ENCODE data around the gene MAPKBP1.

The MAPKBP1 gene

GRCh38 chr15:41848631-41849030 lies 74.3 kb downstream of the MAPKBP1 start:
- no peak for DNase-seq (ENCODE audit: low read depth)

- no peak for DNase-seq (ENCODE audit: low read depth)
Measured at GRCh38 chr15:41849204-41849603, 74.9 kb downstream of the MAPKBP1 start.

DNA sequence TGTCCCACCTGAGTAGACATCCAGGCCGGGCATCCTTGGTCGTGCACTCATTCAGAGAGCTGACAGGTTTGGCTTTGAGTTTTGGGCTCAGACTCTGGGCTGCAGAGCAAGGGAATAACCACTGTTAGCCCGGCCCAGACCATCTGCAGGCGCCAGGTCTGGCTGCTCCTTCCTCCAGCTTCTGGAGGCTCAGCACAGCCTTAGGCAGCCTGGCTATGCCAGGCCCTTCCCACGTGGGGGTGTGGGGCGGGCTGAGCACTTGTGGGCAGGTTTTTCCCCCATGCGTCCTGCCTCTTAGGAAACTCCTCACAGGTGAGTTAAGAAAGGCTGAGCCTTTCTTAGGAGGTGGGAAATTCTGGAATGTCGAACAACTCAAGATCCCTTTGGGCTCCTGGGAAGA lies 75.6 kb downstream of the MAPKBP1 start:
- DNase-seq (ENCODE audit: low read depth), result no peak

DNA sequence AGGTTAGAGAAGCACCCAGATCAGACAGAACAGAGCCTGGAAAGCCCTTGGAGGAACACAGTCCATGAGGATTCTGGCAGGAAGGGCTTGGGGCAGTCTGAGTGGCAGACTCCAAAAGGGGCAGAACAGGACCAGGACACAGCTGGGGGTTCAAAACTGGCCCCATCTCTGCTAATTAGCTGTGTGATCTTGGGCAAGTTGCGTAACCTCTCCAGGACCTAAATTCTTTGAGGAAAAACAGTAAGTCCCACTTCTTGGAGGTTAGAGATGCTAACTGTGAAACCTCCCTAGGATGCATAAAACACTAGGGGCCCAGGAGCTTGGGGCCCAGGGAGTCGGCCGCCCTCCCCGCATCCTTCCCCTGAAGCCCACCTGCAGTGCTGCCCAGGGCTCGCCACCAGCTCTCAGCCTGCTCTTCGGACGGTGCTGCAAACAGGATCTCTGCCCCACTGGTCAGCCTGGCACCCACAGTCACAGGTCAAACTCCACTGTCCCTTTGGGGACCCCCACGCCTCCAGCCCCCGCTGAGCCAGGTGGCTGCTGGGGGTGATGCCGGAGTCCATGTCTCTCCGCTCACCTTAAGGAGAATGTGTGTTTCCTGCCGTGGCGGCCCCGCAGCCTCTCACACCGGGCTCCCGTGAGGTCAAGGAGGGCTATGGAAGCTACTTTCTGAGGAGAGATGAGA lies 76.3 kb downstream of the MAPKBP1 start:
- DNase-seq (ENCODE audit: low read depth), result no peak

GRCh38 chr15:41851167-41851523 lies 76.9 kb downstream of the MAPKBP1 start:
- no peak for DNase-seq (ENCODE audit: low read depth)

DNA sequence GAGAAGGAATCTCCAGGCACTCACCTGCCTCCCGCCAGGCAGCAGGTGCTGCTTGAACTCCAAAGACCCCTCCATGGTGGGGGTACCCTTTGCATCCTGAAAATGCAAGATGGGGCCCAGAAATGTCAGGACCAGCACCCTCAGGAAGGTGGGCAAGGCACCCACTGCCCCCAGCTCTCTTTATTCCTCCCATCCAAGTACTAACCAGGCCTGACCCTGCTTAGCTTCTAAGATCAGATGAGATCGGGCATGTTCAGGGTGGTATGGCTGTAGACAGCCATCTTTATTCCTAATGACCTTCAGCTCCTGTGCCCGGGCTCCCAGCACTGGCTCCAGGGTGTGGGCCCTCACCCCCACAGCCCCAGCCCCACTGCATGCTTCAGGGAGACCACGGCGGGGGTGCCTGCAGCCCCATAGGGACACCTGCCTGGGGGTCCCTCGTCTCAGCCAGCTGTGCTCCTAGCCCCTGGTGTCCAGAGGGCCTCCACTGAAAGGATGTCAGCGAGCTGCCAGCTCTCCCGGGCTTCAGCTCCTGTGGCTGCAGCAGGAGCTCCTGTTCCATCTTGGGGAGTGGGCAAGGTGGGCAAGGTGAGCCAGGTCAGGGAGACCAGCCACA lies 77.6 kb downstream of the MAPKBP1 start:
- DNase-seq (ENCODE audit: low read depth), result no peak

DNA sequence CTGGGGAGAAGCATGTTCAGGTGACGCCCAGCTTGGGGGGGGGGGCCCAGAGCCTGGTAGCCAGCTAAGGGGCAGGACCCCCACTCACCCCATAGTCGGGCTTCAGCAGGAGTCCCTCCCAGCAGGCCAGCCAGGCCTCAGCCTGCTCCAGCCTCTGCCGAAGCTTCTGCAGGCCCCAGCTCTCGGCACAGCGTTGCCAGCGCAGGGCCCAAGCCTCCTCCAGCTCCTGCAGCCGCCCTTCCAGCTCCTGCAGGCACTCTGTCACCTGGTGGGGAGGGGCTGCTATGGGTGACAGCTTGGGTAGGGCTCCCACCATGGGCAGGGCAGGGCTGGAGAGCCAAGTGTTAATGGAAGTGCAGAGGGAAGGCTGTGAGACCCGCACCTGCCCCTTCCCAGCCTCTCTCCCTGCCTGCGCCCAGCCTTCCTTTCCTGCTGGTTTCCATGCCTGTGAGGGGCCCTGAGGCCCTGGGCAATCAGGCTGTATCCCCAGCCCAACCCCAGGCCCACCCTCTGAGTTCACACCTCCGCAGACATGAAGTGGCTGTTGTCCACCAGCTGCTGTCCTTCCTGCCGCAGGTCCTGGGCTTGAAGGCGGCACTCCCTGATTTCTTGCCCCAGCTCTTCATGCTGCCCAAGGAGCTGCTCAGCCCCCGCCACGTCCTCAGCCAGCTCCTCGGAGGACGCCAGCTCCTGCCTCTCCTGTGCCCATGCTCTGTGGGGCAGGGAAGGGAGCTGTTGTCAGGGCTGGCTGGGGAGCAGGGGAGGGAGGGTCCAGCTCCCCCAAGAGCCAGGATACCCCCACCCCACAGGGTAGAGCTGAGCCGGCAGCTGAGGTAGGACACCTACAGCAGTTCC lies 78.7 kb downstream of the MAPKBP1 start:
- no peak for DNase-seq (ENCODE audit: low read depth)

GRCh38 chr15:41853831-41854230 lies 79.5 kb downstream of the MAPKBP1 start:
- DNase-seq (ENCODE audit: low read depth), result no peak

- no peak for DNase-seq (ENCODE audit: low read depth)
Measured at GRCh38 chr15:41854443-41854842, 80.2 kb downstream of the MAPKBP1 start.

GRCh38 chr15:41855261-41855961 lies 81.1 kb downstream of the MAPKBP1 start:
- DNase-seq (ENCODE audit: low read depth), result no peak

DNA sequence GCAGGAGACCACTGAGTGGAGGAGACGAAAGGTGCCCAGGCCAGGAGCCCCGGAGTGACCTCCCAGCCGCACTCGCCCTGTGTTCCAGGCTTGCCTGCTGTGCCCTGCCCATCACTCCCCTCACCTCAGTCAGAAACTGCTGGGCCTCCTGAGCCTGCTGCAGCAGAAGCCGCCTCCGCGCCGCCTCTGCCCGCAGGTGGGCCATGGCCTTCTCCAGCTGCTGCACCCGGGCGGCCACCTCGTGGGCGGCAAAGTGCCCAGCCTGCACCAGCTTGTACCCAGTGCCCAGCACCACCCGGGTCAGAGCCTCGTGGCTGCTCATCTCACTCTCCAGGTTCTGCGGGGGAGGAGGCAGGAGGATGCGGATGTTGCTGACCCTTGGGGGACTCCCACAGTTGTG lies 82.0 kb downstream of the MAPKBP1 start:
- DNase-seq (ENCODE audit: low read depth), result no peak

GRCh38 chr15:41856716-41857115 lies 82.4 kb downstream of the MAPKBP1 start:
- no peak for DNase-seq (ENCODE audit: low read depth)

- DNase-seq (ENCODE audit: low read depth), result no peak
Measured at GRCh38 chr15:41857316-41857715, 83.0 kb downstream of the MAPKBP1 start.

- DNase-seq (ENCODE audit: low read depth), result no peak
Measured at GRCh38 chr15:41858756-41859155, 84.5 kb downstream of the MAPKBP1 start.

GRCh38 chr15:41860049-41860828 lies 86.0 kb downstream of the MAPKBP1 start:
- DNase-seq (ENCODE audit: low read depth), result no peak

DNA sequence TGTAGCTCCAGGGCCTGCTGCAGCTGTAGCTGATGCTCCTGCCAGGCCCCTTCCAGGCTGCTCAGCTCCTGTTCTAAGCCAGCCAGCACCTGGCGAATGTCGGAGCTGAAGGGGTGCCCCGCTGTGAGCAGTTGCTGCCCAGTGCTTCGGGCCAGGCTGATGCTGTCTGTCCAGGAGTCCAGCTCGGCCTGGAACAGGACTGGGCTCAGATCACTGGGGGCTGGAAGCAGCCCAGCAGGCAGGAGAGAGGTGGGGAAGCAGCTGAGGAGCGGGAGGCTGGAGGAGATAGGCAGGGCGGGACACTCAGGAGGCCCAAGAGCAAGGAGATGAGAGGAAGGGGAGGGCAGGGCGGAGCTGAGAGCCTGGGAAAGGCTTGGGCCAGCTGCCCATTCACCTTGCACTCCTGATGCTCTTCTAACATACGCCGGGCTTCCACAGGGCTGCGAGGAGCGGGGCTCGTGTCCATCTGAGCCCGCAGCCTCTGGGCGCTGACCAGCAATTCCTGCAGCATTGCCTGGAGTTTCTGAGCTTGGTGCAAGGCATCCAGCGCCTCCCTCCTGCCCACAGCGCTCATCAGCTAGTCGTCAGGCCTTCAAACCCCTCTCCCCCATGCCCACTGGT lies 87.6 kb downstream of the MAPKBP1 start:
- DNase-seq (ENCODE audit: low read depth), result no peak

DNA sequence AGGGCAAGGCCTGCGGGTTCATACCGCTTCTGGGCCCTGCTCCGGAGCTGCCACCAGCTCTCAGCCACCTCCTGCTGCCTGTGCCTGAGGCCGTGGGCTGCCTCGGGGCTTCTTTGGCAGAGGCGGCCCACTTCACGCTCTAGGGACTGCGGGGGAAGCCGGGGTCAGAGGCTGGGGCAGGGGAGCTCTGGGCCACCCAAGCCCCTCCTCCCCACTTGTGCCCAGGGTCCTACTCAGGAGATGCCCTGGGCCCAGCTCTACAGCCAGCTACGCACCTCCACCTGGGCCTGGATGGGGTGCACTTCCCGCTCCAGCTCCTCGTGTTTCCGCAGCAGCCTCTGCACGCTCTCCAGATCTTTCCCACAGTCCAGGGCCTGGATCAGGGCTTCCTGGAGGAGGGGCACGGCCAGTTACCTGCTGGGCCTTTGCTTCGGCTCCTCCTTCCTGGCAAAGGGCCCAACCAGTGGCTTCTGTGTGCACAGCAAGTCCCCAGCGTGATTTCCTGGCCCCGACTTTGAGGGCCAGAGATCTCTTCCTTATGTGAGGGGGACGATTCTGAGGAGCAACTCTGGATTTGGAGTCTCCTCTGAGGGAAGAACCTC lies 88.3 kb downstream of the MAPKBP1 start:
- DNase-seq (ENCODE audit: low read depth), result no peak

GRCh38 chr15:41865490-41866055 lies 91.3 kb downstream of the MAPKBP1 start:
- DNase-seq (ENCODE audit: low read depth), result no peak

DNA sequence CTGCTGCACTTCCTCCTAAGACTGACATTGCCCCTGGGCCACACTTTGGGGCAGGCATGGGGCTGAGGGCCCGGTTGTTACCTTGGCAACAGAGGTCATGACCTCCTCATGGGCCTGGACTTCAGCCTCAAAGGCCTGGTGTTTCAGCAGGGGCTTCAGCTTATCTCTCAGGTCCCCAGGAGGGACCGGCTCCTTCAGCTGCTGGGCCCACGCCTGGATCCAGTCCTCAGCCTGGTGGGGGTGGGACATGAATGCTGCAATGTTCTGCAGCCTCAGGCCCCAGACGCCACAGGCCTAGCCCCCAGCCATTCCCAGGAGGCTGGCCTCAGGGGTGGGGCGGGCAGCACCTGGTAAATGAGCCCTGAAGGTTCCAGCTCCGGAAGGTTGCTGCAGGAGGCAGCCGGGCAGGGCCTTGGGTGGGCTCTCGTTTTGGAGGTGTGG lies 92.0 kb downstream of the MAPKBP1 start:
- no peak for DNase-seq (ENCODE audit: low read depth)

DNA sequence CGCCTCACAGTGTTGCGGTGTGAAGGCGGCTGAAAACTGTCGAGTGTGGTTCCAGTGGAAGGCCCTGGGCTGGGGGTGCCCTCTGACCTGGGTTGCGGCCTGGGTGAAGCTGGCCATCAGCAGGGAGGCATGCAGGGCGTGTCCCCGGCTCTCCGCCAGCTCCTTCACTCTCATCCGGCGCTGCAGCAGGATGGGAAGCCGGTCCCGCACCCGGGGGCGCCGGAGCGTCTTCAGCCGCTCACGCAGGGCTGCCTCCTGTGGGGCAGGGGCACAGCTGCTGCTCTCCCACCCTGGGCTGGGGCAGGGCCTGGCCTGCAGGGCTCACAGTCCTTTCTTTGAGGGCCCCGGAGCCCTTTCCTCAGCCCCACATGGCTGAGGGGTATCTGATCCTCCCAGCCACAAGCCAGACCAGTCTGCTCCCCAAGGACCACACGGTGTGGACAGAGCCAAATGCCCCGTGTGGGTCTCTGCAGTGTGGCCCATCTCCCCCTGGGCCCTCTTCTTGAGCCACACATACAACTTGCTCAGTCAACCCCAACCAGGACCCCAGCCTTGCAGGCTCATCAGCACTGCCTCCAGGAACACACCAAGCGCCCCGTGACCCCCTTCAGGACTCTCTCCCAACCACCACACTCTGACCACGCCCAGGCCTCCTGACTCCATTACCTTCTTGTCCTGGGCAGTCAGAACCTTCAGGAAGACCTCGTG lies 92.7 kb downstream of the MAPKBP1 start:
- DNase-seq (ENCODE audit: low read depth), result no peak
